ENCODE data around the gene TMTC4.
A peak's percentile ranks its signal among the peaks of the same experiment; 100 is the strongest.

The TMTC4 gene

GRCh38 chr13:100674872-100675660 lies 471 bp upstream of the TMTC4 start:
- H3K36me3 ChIP-seq (ENCODE audit: low read length): no peaks in the 10 kb centered on the region
- no peaks in the 10 kb centered on the region for H4K20me1 ChIP-seq (ENCODE audit: low read depth, low read length)
- no peaks in the 10 kb centered on the region for H3K9me3 ChIP-seq (ENCODE audit: insufficient read depth, low read length)
- no peaks in the 10 kb centered on the region for H3K9me2 ChIP-seq (replicated peaks; ENCODE audit: insufficient read depth, low read length)
- no peaks in the 10 kb centered on the region for H3F3A ChIP-seq (ENCODE audit: insufficient read depth)
- H3K27ac ChIP-seq (ENCODE audit: low read depth, low read length): peak overlapping the region; percentile 41; the same call in 1 of the 2 replicates
- no peak for TF ChIP-seq EZH2phosphoT487 (conservative IDR thresholded peaks at IDR 0.05; ENCODE audit: low read length)
- TF ChIP-seq, protein P1, sequence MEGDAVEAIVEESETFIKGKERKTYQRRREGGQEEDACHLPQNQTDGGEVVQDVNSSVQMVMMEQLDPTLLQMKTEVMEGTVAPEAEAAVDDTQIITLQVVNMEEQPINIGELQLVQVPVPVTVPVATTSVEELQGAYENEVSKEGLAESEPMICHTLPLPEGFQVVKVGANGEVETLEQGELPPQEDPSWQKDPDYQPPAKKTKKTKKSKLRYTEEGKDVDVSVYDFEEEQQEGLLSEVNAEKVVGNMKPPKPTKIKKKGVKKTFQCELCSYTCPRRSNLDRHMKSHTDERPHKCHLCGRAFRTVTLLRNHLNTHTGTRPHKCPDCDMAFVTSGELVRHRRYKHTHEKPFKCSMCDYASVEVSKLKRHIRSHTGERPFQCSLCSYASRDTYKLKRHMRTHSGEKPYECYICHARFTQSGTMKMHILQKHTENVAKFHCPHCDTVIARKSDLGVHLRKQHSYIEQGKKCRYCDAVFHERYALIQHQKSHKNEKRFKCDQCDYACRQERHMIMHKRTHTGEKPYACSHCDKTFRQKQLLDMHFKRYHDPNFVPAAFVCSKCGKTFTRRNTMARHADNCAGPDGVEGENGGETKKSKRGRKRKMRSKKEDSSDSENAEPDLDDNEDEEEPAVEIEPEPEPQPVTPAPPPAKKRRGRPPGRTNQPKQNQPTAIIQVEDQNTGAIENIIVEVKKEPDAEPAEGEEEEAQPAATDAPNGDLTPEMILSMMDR (IDR thresholded peaks at IDR 0.05; ENCODE audit: insufficient read depth, low read length, poor library complexity, severe bottlenecking): no peak
- H3K4me3 ChIP-seq (ENCODE audit: insufficient read depth, low read length, poor library complexity, severe bottlenecking): peak overlapping the region; percentile 82
- peak overlapping the region; percentile 81 for H3K9ac ChIP-seq (ENCODE audit: low read length)
- H3K79me2 ChIP-seq (ENCODE audit: insufficient read depth, low read length): peaks cover 20% of the 10 kb centered on the region
- peak overlapping the region; percentile 72 for H3K4me2 ChIP-seq (ENCODE audit: low read depth, low read length, poor library complexity, severe bottlenecking)
- no peaks in the 10 kb centered on the region for H3K27me3 ChIP-seq (ENCODE audit: low read length)
- H2AFZ ChIP-seq (ENCODE audit: low read depth, low read length, severe bottlenecking): peak overlapping the region; percentile 93

DNA sequence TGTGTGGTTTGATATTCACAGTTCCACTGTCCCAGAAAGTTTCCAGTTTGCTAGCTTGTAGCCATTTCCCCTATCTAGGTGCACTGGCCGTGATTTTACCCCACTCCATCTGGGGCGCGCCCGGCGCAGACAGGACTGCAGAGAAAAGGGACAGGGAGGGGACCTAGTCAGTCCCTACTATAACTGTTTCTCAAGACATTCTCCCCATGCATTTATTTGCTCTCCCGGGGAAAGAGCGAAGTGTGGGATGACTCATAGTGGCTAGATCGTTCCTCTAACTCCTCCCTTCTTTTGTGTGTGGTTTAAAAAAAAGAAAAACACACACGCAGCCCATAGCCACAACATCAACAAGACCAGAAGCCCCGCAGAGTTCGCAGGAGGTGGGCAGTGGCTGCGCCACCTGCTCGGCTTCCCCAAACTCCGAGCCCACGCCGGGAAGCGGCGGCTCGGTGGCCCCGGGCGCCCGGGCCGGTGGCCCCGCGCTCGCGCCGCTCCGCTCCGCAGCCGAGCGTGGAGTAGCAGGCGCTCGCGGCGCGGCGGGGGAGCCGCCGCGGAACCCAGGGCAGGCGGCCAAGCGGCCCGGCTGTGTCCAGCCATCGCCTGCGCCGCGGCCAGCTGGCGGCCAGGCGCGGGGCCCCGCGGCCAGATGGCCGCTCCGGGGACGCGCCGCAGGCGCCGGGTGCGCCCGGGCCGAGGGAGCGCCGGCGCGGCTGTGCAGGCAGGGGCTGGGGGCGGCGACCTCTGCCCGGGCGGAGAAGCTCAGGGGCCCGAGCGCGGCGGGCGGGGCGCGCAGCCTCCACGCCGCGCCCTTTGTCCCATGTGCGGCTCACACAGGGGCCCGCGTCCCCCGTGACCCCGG lies 653 bp downstream of the TMTC4 start:
- H3K27me3 ChIP-seq (ENCODE audit: low read length): no peaks in the 10 kb centered on the region
- H3K4me2 ChIP-seq (ENCODE audit: low read depth, low read length, poor library complexity, severe bottlenecking): peak overlapping the region; percentile 63
- H2AFZ ChIP-seq (ENCODE audit: low read depth, low read length, severe bottlenecking): peak overlapping the region; percentile 69
- no peaks in the 10 kb centered on the region for H4K20me1 ChIP-seq (ENCODE audit: low read depth, low read length)
- TF ChIP-seq, protein P1 (IDR thresholded peaks at IDR 0.05; ENCODE audit: insufficient read depth, low read length, poor library complexity, severe bottlenecking): no peak
- TF ChIP-seq EZH2phosphoT487 (conservative IDR thresholded peaks at IDR 0.05; ENCODE audit: low read length): no peak
- H3K36me3 ChIP-seq (ENCODE audit: low read length): no peaks in the 10 kb centered on the region
- no peaks in the 10 kb centered on the region for H3F3A ChIP-seq (ENCODE audit: insufficient read depth)
- H3K79me2 ChIP-seq (ENCODE audit: insufficient read depth, low read length): peaks cover 20% of the 10 kb centered on the region
- peak overlapping the region; percentile 41 for H3K27ac ChIP-seq (ENCODE audit: low read depth, low read length)
- H3K4me3 ChIP-seq (ENCODE audit: insufficient read depth, low read length, poor library complexity, severe bottlenecking): peak overlapping the region; percentile 82
- H3K9ac ChIP-seq (ENCODE audit: low read length): peak overlapping the region; percentile 81
- H3K9me2 ChIP-seq (replicated peaks; ENCODE audit: insufficient read depth, low read length): no peaks in the 10 kb centered on the region
- H3K9me3 ChIP-seq (ENCODE audit: insufficient read depth, low read length): no peaks in the 10 kb centered on the region

DNA sequence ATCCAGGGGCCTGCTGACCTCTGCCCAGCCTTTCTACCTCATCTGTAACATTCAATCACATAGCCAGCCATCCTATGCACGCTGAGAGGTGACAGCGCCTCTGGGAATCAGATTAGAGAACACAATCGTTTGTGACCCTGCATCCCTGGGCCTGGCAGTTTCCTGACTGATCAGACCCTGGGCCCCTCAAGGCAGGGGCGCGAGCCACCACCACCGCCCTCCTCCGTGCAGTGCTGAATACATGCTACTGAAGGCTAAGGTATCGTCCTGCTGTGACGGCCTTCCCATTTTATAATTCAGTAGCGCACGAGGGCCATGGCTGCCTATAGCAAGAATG lies 1.3 kb downstream of the TMTC4 start:
- no peak for TF ChIP-seq EZH2phosphoT487 (conservative IDR thresholded peaks at IDR 0.05; ENCODE audit: low read length)
- TF ChIP-seq, protein P1 (IDR thresholded peaks at IDR 0.05; ENCODE audit: insufficient read depth, low read length, poor library complexity, severe bottlenecking): no peak
- Histone ChIP-seq H3K4me2 (ENCODE audit: low read depth, low read length, poor library complexity, severe bottlenecking) (peak overlapping the region; percentile 63), H3K9ac (ENCODE audit: low read length) (peak overlapping the region; percentile 45), H3K36me3 (ENCODE audit: low read length) (0 out of 2 replicates have a peak, but pooled peaks cover 1% of the 10 kb centered on the region), H4K20me1 (ENCODE audit: low read depth, low read length) (no peaks in the 10 kb centered on the region), H3K27ac (ENCODE audit: low read depth, low read length) (no peak overlapping the region), H3K79me2 (ENCODE audit: insufficient read depth, low read length) (peaks cover 20% of the 10 kb centered on the region), H3F3A (ENCODE audit: insufficient read depth) (no peaks in the 10 kb centered on the region), H2AFZ (ENCODE audit: low read depth, low read length, severe bottlenecking) (no peak overlapping the region), H3K4me3 (ENCODE audit: insufficient read depth, low read length, poor library complexity, severe bottlenecking) (peak overlapping the region; percentile 82), H3K27me3 (ENCODE audit: low read length) (no peaks in the 10 kb centered on the region), H3K9me3 (ENCODE audit: insufficient read depth, low read length) (no peaks in the 10 kb centered on the region), H3K9me2 (replicated peaks; ENCODE audit: insufficient read depth, low read length) (no peaks in the 10 kb centered on the region)

All from SU-DHL-6 (cell line).